Posterior cingulate gyrus (tissue), 11 donors: ENCODE measurements around the gene ZNF488.

Experiments
- DNase-seq, 10 donors: peaks; one replicate each; pipeline versions ENCODE4 v3.0.0 to v3.0.0-alpha.2; 2020 to 2021; ENCODE audit warnings: mixed read lengths in 3 of 10
- intact Hi-C: fragments of 100-400 bp; cut with DNase I; formaldehyde crosslinking; loops from one replicate; pipeline ENCODE4 v1.15.1; 2023

The ZNF488 gene

GRCh38 chr10:47334466-47335295 lies 49.4 kb downstream of the ZNF488 start:
- intact Hi-C loops, result no loop called here
- DNase-seq, result peak in 2 of 10 donors; percentile 32 to 40

GRCh38 chr10:47333532-47333931 lies 50.6 kb downstream of the ZNF488 start:
- DNase-seq, result peak in 1 of 10 donors; percentile 38
- intact Hi-C loops, result no loop called here

DNA sequence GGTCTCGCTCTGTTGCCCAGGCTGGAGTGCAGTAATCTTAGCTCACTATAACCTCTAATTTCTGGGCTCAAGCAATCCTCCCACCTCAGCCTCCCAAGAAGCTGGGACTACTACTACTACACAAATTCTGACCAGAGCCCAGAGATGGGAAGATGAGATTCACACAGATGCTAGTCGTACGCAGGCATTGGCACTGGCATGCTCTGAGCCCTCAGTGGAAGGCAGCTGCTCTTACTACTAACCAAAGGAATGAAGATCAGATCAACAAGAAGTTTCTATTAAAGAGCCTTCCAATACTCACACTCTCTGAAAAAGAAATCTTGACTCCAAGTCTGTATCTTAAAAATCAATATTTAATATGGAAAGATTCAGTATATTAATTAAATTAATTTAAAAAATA lies 51.1 kb downstream of the ZNF488 start:
- peak in 1 of 10 donors; percentile 34 for DNase-seq
- intact Hi-C loops, result no loop called here

- intact Hi-C loops, result no loop called here
- DNase-seq, result peak in 2 of 10 donors; percentile 27 to 52
Observed at GRCh38 chr10:47332371-47332770, 51.7 kb downstream of the ZNF488 start.

GRCh38 chr10:47331954-47332353 lies 52.1 kb downstream of the ZNF488 start:
- peak in 2 of 10 donors; percentile 67 to 69 for DNase-seq
- intact Hi-C loops, result no loop called here

- intact Hi-C loops, result no loop called here
- DNase-seq, result peak in 2 of 10 donors; percentile 26 to 63
Observed at GRCh38 chr10:47331491-47331890, 52.6 kb downstream of the ZNF488 start.

- peak in 2 of 10 donors; percentile 12 to 37 for DNase-seq
- intact Hi-C loops, result no loop called here
Observed at GRCh38 chr10:47330804-47331203, 53.3 kb downstream of the ZNF488 start.

DNA sequence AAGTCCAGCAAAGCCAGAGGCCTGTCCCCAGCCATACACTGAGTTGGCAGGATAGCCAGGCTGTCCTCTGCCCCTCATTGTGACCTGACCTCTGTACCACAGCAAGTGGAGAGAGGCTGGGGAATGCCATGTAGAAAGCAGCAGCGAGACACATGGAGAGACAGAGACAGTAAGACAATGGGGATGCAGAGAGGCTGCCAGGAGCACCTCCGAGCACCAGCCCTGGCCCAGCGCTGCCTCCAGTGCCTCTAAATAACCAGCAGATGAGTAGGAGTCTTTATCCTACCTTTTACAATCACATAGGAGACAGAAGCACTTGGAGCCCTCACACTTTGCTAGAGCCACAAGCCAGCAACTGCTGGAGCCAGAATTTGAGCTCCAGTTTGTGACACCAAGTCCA lies 53.7 kb downstream of the ZNF488 start:
- peak in 2 of 10 donors; percentile 52 to 58 for DNase-seq
- intact Hi-C loops, result no loop called here

GRCh38 chr10:47329855-47330254 lies 54.2 kb downstream of the ZNF488 start:
- intact Hi-C loops, result no loop called here
- DNase-seq, result peak in 1 of 10 donors; percentile 18

DNA sequence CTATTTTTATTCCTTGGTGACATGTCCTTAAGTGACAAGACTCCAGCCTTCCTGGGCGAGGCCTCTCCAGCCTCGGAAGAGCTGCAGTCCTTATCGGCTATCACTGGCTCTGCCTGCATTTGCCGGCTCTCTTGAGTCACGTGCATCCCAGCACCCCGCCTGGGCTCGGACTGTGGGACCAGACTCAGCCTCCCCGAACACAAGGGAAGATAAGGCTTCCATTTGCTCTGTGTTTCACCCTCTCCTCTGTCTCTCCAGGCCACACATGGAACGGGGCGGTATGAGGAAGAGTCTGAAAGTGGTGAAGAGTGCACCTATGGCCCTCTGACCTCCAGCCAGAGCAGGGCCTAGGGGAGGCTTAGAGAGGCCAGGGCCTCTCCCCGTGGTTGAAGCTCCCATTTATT lies 57.2 kb downstream of the ZNF488 start:
- intact Hi-C loops, result no loop called here
- DNase-seq, result peak in 2 of 10 donors; percentile 20 to 70

DNA sequence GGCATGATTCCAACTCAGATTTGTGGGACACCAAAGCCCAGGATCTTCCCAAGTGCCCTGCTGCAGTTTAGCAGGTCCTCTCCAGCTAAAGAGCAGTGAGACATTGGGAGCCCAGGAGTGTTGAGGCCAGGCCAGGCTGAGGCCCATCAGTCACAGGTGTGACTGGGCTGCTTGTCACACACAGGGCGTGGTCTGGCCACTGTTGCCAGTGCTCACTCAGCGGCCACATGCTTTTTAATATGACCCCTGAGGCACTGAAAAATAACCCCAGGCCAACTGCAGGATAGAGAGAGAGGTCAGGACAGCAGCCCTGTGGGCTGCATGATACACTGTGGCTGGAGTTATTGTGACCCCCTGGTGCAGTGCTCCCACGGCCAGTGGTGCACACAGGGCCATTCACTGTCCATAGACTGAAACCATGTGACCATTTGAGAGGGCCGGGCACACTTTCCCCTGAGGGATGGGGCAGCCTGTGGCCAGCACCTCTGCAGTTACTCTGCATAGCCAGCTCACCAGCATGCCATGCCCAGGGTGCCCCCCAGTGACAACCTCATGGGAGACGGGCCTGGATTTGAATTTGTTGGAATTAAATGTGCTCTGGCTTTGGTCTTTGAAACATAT lies 57.7 kb downstream of the ZNF488 start:
- DNase-seq, result peak in 2 of 10 donors; percentile 35 to 77
- intact Hi-C loops, result no loop called here

GRCh38 chr10:47325303-47326291 lies 58.5 kb downstream of the ZNF488 start:
- intact Hi-C loops, result no loop called here
- DNase-seq, result peak in 2 of 10 donors; percentile 64 to 75

GRCh38 chr10:47323636-47324296 lies 60.3 kb downstream of the ZNF488 start:
- DNase-seq, result peak in 1 of 10 donors; percentile 20
- intact Hi-C loops, result no loop called here

DNA sequence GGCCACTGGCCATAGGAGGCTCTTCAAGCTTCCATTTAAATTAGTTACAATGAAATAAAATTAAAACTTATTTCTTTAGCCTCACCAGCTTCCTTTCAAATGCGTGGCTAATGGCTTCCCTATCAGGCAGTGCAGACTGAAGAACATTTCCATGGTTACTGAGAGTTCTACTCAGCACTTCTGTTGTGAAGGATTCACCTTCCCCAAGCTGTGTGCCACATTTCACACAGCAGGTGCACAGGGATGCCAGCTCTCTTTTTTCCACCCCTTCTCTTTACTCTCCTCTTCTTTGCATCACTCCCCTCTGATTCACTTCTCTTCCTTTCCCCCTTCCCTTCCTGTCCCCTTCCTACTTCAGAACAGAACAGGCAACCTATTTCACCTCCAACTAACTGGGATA lies 61.0 kb downstream of the ZNF488 start:
- intact Hi-C loops, result no loop called here
- peak in 1 of 10 donors; percentile 12 for DNase-seq

DNA sequence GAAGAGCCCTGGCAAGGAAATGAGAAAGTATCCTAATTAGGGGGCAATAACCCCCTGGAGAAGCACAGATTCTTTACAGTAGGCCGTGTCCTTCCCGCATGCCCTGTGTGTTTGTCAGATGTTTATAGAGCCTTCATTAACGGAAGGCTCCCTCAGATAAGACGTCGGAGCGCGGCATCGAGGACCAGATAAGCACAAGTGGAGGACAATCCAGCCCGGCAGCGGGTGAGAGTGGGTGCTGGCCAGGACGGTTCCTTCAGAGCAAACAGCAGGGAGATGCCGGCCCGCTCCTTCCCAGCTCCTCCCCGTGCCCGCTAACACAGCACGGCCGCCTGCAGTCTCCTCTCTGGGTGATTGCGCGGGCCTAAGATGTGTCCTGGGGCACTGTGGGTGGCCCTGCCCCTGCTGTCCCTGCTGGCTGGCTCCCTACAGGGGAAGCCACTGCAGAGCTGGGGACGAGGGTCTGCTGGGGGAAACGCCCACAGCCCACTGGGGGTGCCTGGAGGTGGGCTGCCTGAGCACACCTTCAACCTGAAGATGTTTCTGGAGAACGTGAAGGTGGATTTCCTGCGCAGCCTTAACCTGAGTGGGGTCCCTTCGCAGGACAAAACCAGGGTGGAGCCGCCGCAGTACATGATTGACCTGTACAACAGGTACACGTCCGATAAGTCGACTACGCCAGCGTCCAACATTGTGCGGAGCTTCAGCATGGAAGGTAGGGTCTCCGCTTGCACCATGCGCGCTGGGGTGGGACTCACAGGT lies 61.6 kb downstream of the ZNF488 start, which contains the start of gene GDF2:
TSS of gene GDF2 (plus strand) at position 155 of the 762 bp plus-strand sequence. CDS start at position 370, 215 bp downstream.
- intact Hi-C loops, result no loop called here
- peak in 2 of 10 donors; percentile 63 to 83 for DNase-seq

GRCh38 chr10:47321521-47322195 lies 62.4 kb downstream of the ZNF488 start:
- peak in 2 of 10 donors; percentile 33 to 46 for DNase-seq
- intact Hi-C loops, result no loop called here

- intact Hi-C loops, result no loop called here
- DNase-seq, result peak in 2 of 10 donors; percentile 28 to 44
Observed at GRCh38 chr10:47320812-47321211, 63.3 kb downstream of the ZNF488 start.

- DNase-seq, result peak in 2 of 10 donors; percentile 26 to 55
- intact Hi-C loops, result no loop called here
Observed at GRCh38 chr10:47319784-47320183, 64.3 kb downstream of the ZNF488 start.
